ENCODE measurements around the gene LGALS12. TPM values are rescaled to one million over a fixed set of nuclear protein-coding genes. Genes with fewer than 3 reads are reported as not detected.
A peak's percentile ranks its signal among the peaks of the same experiment; 100 is the strongest.

The LGALS12 gene, protein sequence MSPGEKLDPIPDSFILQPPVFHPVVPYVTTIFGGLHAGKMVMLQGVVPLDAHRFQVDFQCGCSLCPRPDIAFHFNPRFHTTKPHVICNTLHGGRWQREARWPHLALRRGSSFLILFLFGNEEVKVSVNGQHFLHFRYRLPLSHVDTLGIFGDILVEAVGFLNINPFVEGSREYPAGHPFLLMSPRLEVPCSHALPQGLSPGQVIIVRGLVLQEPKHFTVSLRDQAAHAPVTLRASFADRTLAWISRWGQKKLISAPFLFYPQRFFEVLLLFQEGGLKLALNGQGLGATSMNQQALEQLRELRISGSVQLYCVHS
- total RNA-seq (2014; rRNA removed; shearing (Covaris generic); ENCODE audit: low replicate concordance), result 1.5 and 2.0 TPM in 2 replicates

DNA sequence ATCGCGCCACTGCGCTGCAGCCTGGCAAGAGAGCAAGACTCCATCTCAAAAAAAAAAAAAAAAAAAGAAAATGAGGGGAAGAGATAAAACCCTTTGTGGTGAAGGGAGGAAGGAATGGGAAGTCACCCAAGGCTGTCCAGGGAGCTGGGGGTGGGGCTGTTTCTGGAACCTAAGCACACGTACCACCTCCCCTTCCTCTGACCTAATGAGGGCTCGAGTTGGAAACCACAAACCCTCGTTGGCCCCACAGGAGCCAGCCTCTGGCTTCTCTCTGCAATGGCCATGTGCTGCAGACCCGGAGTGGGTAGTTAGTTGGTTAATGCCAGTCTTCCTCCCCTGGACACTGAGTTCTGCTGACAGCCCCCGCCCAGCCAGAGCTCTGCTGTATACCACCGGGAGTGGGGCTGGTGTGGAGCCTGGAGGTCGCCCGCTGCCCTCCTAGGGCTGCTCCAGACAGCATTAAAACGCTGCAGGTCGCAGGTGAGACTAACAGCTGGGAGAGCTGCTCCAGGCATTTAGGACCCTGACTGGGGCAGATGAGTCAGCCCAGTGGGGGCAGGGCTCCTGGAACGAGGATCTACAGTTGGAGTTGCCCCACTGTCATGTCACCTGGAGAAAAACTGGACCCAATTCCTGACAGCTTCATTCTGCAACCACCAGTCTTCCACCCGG is at the start of gene LGALS12:
Gene LGALS12 (plus strand): TSS at position 228 of the 672 bp plus-strand sequence. CDS start 375 bp downstream, at position 603.
- no peaks in the 10 kb centered on the region for H3K36me3 ChIP-seq
- H3K27me3 ChIP-seq, result no peaks in the 10 kb centered on the region
- no peaks in the 10 kb centered on the region for H3K9me3 ChIP-seq
- DNase-seq, result peak; percentile 27
- H3K4me3 ChIP-seq, result no peak within 1 kb of the TSS

GRCh38 chr11:63459586-63459985 is 46.3 kb upstream of the LGALS12 start:
- Histone ChIP-seq H3K36me3 (no peaks in the 10 kb centered on the region), H3K9me3 (no peaks in the 10 kb centered on the region), H3K4me3 (no peak overlapping the region), H3K27me3 (peaks cover 6% of the 10 kb centered on the region; the same call in 1 of the 2 replicates)
- peak; percentile 8 for DNase-seq

GRCh38 chr11:63462137-63462536 is 43.7 kb upstream of the LGALS12 start:
- Histone ChIP-seq H3K36me3 (no peaks in the 10 kb centered on the region), H3K4me3 (no peak overlapping the region), H3K9me3 (no peaks in the 10 kb centered on the region), H3K27me3 (peaks cover 6% of the 10 kb centered on the region; the same call in 1 of the 2 replicates)
- DNase-seq, result no peak

DNA sequence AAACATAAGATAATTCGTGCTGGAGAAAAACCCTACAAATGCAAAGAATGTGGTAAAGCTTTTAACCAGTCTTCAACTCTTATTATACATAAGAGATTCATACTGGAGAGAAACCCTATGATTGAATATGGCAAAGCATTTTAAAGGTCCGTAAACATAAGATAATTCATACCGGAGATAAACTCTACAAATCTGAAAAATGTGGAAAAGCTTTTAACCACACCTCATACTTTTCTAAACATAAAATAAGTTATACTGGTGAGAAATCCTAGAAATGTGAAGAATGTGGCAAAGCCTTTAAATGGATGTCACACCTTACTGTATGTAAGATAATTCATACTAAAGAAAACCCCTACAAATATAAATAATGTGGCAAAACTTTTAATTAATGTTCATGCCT is 35.6 kb upstream of the LGALS12 start:
- Histone ChIP-seq H3K9me3 (peaks cover 7% of the 10 kb centered on the region), H3K27me3 (peaks cover 3% of the 10 kb centered on the region; the same call in 1 of the 2 replicates), H3K36me3 (no peaks in the 10 kb centered on the region), H3K4me3 (no peak overlapping the region)
- DNase-seq, result no peak

GRCh38 chr11:63472372-63472771 is 33.5 kb upstream of the LGALS12 start:
- Histone ChIP-seq H3K36me3 (no peaks in the 10 kb centered on the region), H3K27me3 (peaks cover 4% of the 10 kb centered on the region; the same call in 1 of the 2 replicates), H3K4me3 (no peak overlapping the region), H3K9me3 (peaks cover 16% of the 10 kb centered on the region)
- no peak for DNase-seq

GRCh38 chr11:63476618-63477017 is 29.3 kb upstream of the LGALS12 start:
- no peak overlapping the region for H3K4me3 ChIP-seq
- H3K36me3 ChIP-seq, result no peaks in the 10 kb centered on the region
- no peak for DNase-seq
- peaks cover 13% of the 10 kb centered on the region for H3K9me3 ChIP-seq
- H3K27me3 ChIP-seq, result peaks cover 4% of the 10 kb centered on the region; the same call in 1 of the 2 replicates

- Histone ChIP-seq H3K9me3 (peaks cover 14% of the 10 kb centered on the region), H3K27me3 (peaks cover 4% of the 10 kb centered on the region; the same call in 1 of the 2 replicates), H3K36me3 (no peaks in the 10 kb centered on the region), H3K4me3 (no peak overlapping the region)
- peak; percentile 42 for DNase-seq
Observed at GRCh38 chr11:63478896-63479295, 27.0 kb upstream of the LGALS12 start.

GRCh38 chr11:63480039-63480438 is 25.8 kb upstream of the LGALS12 start:
- H3K9me3 ChIP-seq, result peaks cover 11% of the 10 kb centered on the region
- no peaks in the 10 kb centered on the region for H3K36me3 ChIP-seq
- DNase-seq, result no peak
- no peak overlapping the region for H3K4me3 ChIP-seq
- peaks cover 3% of the 10 kb centered on the region; the same call in 1 of the 2 replicates for H3K27me3 ChIP-seq

DNA sequence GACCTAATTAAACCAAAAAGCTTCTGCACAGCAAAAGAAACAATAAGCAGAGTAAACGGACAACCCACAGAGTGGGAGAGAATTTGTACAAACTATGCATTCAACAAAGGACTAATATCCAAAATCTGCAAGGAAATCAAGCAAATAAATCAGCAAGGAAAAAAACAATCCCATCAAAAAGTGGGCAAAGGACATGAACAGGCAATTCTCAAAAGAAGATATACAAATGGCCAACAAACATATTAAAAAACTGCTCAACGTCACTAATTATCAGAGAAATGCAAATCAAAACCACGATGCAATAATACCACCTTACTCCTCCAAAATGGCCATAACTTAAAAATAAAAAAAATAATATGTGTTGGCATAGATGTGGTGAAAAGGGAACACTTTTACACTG is 20.1 kb upstream of the LGALS12 start:
- no peak for DNase-seq
- H3K36me3 ChIP-seq, result no peaks in the 10 kb centered on the region
- H3K4me3 ChIP-seq, result no peak overlapping the region
- no peaks in the 10 kb centered on the region for H3K27me3 ChIP-seq
- H3K9me3 ChIP-seq, result peaks cover 8% of the 10 kb centered on the region

GRCh38 chr11:63488789-63489188 is 17.1 kb upstream of the LGALS12 start:
- no peak for DNase-seq
- H3K9me3 ChIP-seq, result peaks cover 8% of the 10 kb centered on the region
- H3K36me3 ChIP-seq, result no peaks in the 10 kb centered on the region
- H3K4me3 ChIP-seq, result no peak overlapping the region
- no peaks in the 10 kb centered on the region for H3K27me3 ChIP-seq

- DNase-seq, result no peak
- Histone ChIP-seq H3K36me3 (no peaks in the 10 kb centered on the region), H3K9me3 (peaks cover 8% of the 10 kb centered on the region), H3K27me3 (no peaks in the 10 kb centered on the region), H3K4me3 (no peak overlapping the region)
Observed at GRCh38 chr11:63489879-63490278, 16.0 kb upstream of the LGALS12 start.

GRCh38 chr11:63490551-63491239 is 15.2 kb upstream of the LGALS12 start, which contains the start of gene PLAAT5:
TSS of gene PLAAT5 (minus strand) at chr11:63491167. CDS start at chr11:63491034, 133 bp downstream.
- Histone ChIP-seq H3K9me3 (peaks cover 6% of the 10 kb centered on the region), H3K27me3 (no peaks in the 10 kb centered on the region), H3K36me3 (no peaks in the 10 kb centered on the region), H3K4me3 (peak within 1 kb of the TSS; percentile 32)
- DNase-seq, result no peak

- Histone ChIP-seq H3K4me3 (peak overlapping the region; percentile 32), H3K36me3 (no peaks in the 10 kb centered on the region), H3K9me3 (0 out of 2 replicates have a peak, but pooled peaks cover 2% of the 10 kb centered on the region), H3K27me3 (no peaks in the 10 kb centered on the region)
- DNase-seq, result no peak
Observed at GRCh38 chr11:63491240-63491587, 14.7 kb upstream of the LGALS12 start.

- DNase-seq, result no peak
- peak overlapping the region; percentile 32; the same call in 1 of the 2 replicates for H3K4me3 ChIP-seq
- 0 out of 2 replicates have a peak, but pooled peaks cover 2% of the 10 kb centered on the region for H3K9me3 ChIP-seq
- no peaks in the 10 kb centered on the region for H3K27me3 ChIP-seq
- no peaks in the 10 kb centered on the region for H3K36me3 ChIP-seq
Observed at GRCh38 chr11:63491636-63492372, 14.1 kb upstream of the LGALS12 start.

DNA sequence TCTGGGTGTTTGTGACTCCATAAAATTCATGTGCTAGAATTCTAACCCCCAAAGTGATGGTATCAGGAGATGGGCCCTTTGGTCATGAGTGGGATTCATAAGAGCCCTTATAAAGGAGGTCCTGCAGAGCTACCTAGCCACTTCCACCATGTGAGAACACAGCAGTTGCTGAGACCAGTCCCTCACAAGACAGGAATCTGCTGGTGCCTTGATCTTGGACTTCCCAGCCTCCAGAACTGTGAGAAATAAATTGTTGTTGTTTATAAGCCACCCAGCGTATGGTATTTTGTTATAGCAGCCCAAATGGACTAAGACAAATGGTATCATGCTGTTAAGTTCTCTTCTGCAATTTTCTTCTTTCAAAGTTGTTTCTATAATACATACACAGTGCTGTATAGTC is 13.4 kb upstream of the LGALS12 start:
- Histone ChIP-seq H3K9me3 (0 out of 2 replicates have a peak, but pooled peaks cover 2% of the 10 kb centered on the region), H3K4me3 (no peak overlapping the region), H3K27me3 (no peaks in the 10 kb centered on the region), H3K36me3 (no peaks in the 10 kb centered on the region)
- DNase-seq, result no peak

GRCh38 chr11:63493127-63493526 is 12.8 kb upstream of the LGALS12 start:
- no peak for DNase-seq
- Histone ChIP-seq H3K27me3 (no peaks in the 10 kb centered on the region), H3K4me3 (no peak overlapping the region)

More at GRCh38 chr11:63493127-63493526, 12.8 kb upstream of the LGALS12 start:
- Histone ChIP-seq H3K36me3 (no peaks in the 10 kb centered on the region), H3K9me3 (0 out of 2 replicates have a peak, but pooled peaks cover 2% of the 10 kb centered on the region)

Data from MG63 (cell line).